ENCODE results near the gene NEK3. TPM values are rescaled to one million over a fixed set of nuclear protein-coding genes. Genes with fewer than 3 reads are reported as not detected.
"Not testable (repeated sequence)": the region's sequence is repeated elsewhere in the genome, so short reads cannot be mapped to it uniquely, and the experiment has no call there.

The NEK3 gene
- total and polyA plus RNA-seq, 12 donors: 4.5 to 37.9 (median 6.1) TPM

DNA sequence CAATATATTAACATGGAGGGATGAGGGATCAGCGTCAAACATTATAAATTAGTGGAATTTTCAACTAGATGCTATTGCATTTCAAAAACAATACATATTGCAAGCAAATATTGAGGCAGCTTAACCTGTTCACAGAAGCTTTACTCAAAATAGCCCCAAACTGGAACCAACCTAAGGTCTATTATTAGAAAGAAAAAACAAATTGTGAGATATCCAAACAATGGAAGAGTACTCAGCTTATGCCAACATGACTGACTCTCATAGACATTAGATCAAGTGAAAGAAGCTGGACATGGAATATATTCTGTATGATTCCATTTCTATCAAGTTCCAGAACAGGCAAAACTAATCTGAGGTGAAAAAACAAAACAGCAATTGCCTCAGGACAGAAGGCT lies 27.6 kb upstream of the NEK3 start:
- ATAC-seq (peak in 6 of 8 donors; percentile 16 to 71 (median 48)), DNase-seq (no peak)
- H3K4me1 ChIP-seq: peaks cover 0 to 31% (median 5%) of the 10 kb centered on the region in 9 donors
- H3K9me3 ChIP-seq: no peaks in the 10 kb centered on the region
- TF ChIP-seq, protein P1, sequence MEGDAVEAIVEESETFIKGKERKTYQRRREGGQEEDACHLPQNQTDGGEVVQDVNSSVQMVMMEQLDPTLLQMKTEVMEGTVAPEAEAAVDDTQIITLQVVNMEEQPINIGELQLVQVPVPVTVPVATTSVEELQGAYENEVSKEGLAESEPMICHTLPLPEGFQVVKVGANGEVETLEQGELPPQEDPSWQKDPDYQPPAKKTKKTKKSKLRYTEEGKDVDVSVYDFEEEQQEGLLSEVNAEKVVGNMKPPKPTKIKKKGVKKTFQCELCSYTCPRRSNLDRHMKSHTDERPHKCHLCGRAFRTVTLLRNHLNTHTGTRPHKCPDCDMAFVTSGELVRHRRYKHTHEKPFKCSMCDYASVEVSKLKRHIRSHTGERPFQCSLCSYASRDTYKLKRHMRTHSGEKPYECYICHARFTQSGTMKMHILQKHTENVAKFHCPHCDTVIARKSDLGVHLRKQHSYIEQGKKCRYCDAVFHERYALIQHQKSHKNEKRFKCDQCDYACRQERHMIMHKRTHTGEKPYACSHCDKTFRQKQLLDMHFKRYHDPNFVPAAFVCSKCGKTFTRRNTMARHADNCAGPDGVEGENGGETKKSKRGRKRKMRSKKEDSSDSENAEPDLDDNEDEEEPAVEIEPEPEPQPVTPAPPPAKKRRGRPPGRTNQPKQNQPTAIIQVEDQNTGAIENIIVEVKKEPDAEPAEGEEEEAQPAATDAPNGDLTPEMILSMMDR (IDR thresholded peaks at IDR 0.05): no peak
- 94% methylated on average over 1 of the region's 1 CpG for WGBS, 2 donors
- H3K27ac ChIP-seq: peak overlapping the region in 9 of 10 donors; percentile 25 to 77 (median 54)
- intact Hi-C loops (cut with DNase I): no loop called here
- no peak overlapping the region for H3K4me3 ChIP-seq
- H3K27me3 ChIP-seq: no peaks in the 10 kb centered on the region
- peaks cover 0 to 77% (median 23%) of the 10 kb centered on the region in 9 donors for H3K36me3 ChIP-seq

DNA sequence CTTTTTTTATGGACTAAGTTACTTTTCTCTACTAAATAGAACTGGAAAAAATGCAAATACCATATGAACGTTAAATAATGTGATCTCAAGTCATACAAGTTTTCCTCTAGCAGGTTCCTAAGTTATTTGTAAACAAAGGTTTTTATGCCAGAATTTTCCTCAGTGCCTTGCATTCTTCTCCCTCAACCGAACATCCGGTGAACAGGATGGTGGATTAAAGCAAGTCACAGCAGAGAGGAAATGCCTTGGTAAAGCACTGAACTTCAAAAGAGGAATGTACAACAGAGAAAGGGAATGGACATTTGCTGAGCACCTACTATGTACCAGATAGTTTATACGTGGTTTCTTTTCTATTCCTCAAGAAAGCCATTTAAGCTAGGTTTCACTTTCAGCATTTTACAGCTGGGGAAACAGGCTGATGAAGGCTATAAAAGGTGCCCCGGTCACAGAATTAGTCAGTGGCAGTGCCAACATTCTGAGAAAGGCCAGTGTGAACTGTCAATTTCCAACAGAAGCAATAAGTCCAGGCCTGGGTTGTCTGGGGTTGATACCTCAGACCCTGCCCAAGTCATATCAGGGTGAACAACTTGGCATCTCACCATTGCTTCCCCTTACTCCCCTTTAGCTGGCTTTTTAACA lies 22.0 kb upstream of the NEK3 start:
- DNase-seq; H3K9me3 ChIP-seq; H3K27me3 ChIP-seq; H3K4me3 ChIP-seq; intact Hi-C loops (cut with DNase I); H3K4me1 ChIP-seq: not testable (repeated sequence)
- Histone ChIP-seq H3K36me3 (peaks cover 0 to 97% (median 30%) of the 10 kb centered on the region in 9 donors), H3K27ac (peak overlapping the region in 4 of 10 donors; percentile 35 to 46 (median 42))
- peak in 1 of 8 donors; percentile 39 for ATAC-seq
- 59 to 75% methylated on average over 5 of the region's 5 CpGs for WGBS, 2 donors

DNA sequence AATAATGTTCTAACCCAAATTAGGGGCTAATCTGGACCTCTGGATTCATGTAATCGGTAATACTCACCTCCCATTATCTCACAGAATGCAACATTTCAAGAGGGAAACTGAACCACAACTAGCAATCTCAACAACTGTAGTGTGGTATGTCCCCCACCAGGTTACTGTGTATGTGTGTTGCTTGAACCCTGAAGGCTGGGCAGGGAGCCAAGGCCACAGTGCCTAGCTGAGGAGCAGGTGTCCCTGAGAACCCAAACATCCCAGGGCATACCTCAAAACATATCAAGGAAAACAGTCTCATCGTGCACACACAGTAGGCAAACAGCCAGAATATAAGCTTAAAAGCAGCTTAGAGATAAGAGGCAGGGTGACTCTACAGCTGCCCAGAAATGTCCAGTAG lies 20.5 kb upstream of the NEK3 start:
- no peaks in the 10 kb centered on the region for H3K27me3 ChIP-seq
- no peak overlapping the region for H3K4me3 ChIP-seq
- 71 to 77% methylated on average over 2 of the region's 2 CpGs for WGBS, 2 donors
- peaks cover 0 to 7% (median 0%) of the 10 kb centered on the region in 9 donors for H3K4me1 ChIP-seq
- no peak overlapping the region for H3K27ac ChIP-seq
- intact Hi-C loops (cut with DNase I): no loop called here
- ATAC-seq (no peak), DNase-seq (no peak)
- H3K9me3 ChIP-seq: no peaks in the 10 kb centered on the region
- TF ChIP-seq, protein P1 (IDR thresholded peaks at IDR 0.05): no peak
- peaks cover 0 to 95% (median 33%) of the 10 kb centered on the region in 9 donors for H3K36me3 ChIP-seq

DNA sequence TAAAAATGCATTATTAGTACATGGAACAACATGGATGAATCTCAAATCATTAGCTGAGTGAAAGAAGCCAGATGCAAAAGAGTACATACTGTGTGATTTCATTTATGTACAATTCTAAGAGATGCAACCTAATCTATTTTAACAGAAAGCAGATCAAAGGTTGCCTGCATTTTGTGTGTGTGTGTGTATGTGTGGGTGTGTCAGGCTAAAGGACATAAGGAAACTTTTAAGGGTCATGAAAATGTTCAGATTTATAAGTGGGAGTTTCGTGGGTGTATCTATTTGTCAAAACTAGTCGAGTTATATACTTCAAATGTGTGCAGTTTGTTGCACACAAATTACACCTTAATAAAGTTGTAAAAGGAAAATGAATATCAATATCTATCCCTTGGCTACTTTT lies 17.9 kb upstream of the NEK3 start:
- no peaks in the 10 kb centered on the region for H3K27me3 ChIP-seq
- intact Hi-C loops (cut with DNase I): no loop called here
- TF ChIP-seq, protein P1 (IDR thresholded peaks at IDR 0.05): no peak
- DNase-seq (no peak), ATAC-seq (no peak)
- H3K36me3 ChIP-seq: peaks cover 0 to 95% (median 30%) of the 10 kb centered on the region in 9 donors
- no peaks in the 10 kb centered on the region for H3K9me3 ChIP-seq
- H3K27ac ChIP-seq: no peak overlapping the region
- H3K4me1 ChIP-seq: peaks cover 0 to 7% (median 0%) of the 10 kb centered on the region in 9 donors
- no peak overlapping the region for H3K4me3 ChIP-seq
- 88 to 90% methylated on average over 2 of the region's 2 CpGs for WGBS, 2 donors

DNA sequence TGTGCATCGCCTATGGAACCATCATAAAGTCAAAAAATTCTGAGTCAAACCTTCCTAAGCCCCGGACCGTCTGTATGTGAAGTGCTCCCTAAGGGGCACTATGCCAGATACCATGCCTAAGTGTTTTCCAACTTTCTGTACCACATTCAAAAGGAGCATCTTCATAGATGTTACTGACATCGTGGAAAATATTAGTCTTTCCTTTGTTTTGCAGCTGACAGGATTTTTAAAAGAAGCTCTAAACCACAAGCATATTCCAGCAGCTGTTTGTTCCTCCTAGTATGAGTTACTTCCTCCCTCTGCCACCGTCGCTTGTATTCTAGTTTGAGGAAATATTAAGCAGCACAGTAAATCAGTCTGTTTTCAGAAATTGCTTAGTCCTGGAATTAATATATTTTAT lies 14.6 kb upstream of the NEK3 start:
- H3K4me3 ChIP-seq; H3K27me3 ChIP-seq; H3K9me3 ChIP-seq; DNase-seq; intact Hi-C loops (cut with DNase I); H3K4me1 ChIP-seq: not testable (repeated sequence)
- peak overlapping the region in 1 of 10 donors; percentile 8 for H3K27ac ChIP-seq
- peaks cover 0 to 100% (median 35%) of the 10 kb centered on the region in 9 donors for H3K36me3 ChIP-seq
- WGBS, 2 donors: 79 to 80% methylated on average over 6 of the region's 6 CpGs
- ATAC-seq: peak in 5 of 8 donors; percentile 16 to 44 (median 37)
